Heart left ventricle (tissue), 16 donors: ENCODE results near the gene AMIGO2. TPM values are rescaled to one million over a fixed set of nuclear protein-coding genes. Genes with fewer than 3 reads are reported as not detected.

Source experiments
- ATAC-seq, 4 donors: fragments of 200-7000 bp; cut with Tn5 transposase; one replicate each; pipeline ENCODE4 v1.9.1; 2020 to 2022; ENCODE audit warnings: moderate library complexity in 4 of 4, mild to moderate bottlenecking in 3 of 4, moderate number of reproducible peaks in 1 of 4
- DNase-seq, 5 donors: peaks; one replicate each; pipeline ENCODE4 v3.0.0-alpha.2; 2020
- H3K27ac ChIP-seq, 12 donors: fragments of 200-600 bp; sonication (generic) in 4 of 12; one replicate each; pipeline versions ENCODE4 v1.5.0 to v1.8.0; 2016 to 2022; ENCODE audit warnings: mild to moderate bottlenecking in 2 of 12
- H3K27me3 ChIP-seq, 9 donors: fragments of 200-600 bp; sonication (generic) in 2 of 9; one replicate each; pipeline versions ENCODE4 v1.5.1 to v1.8.0; 2016 to 2022; ENCODE audit warnings: mild to moderate bottlenecking in 3 of 9
- H3K36me3 ChIP-seq, 9 donors: fragments of 200-600 bp; sonication (generic) in 2 of 9; one replicate each; pipeline versions ENCODE4 v1.5.0 to v1.8.0; 2018 to 2022; ENCODE audit warnings: mild to moderate bottlenecking in 2 of 9
- H3K4me1 ChIP-seq, 12 donors: fragments of 200-600 bp; sonication (generic) in 4 of 12; one replicate each; pipeline versions ENCODE4 v1.5.0 to v1.8.0; 2016 to 2022; ENCODE audit warnings: mild to moderate bottlenecking in 3 of 12
- H3K4me3 ChIP-seq, 12 donors: fragments of 200-600 bp; sonication (generic) in 4 of 12; one replicate each; pipeline versions ENCODE4 v1.5.0 to v1.8.0; 2017 to 2022; ENCODE audit warnings: mild to moderate bottlenecking in 9 of 12, moderate library complexity in 4 of 12
- H3K9me3 ChIP-seq, 12 donors: fragments of 200-600 bp; sonication (generic) in 4 of 12; one replicate each; pipeline versions ENCODE4 v1.5.0 to v1.8.0; 2016 to 2022; ENCODE audit warnings: mild to moderate bottlenecking in 1 of 12
- POLR2A ChIP-seq, 2 donors: fragments of 450-650 bp; IDR thresholded peaks; one replicate each; pipeline ENCODE4 v1.6.1; 2017; ENCODE audit warnings: antibody characterized with exemption in 2 of 2, mild to moderate bottlenecking in 2 of 2, moderate library complexity in 2 of 2
- WGBS, 4 donors: extraction: QIAGEN DNeasy Blood & Tissue Kit in 2 of 4; methylation state at CpG; one replicate each; pipeline versions ENCODE4 v1.1.5 to v1.1.7; 2013 to 2018; 5-methylcytosine and 5-hydroxymethylcytosine counted together
- intact Hi-C, 10 donors: fragments of 100-400 bp; cut with DNase I; formaldehyde crosslinking; loops; one replicate each; pipeline versions ENCODE4 v1.11.1 to v1.14.2; 2022
- polyA plus RNA-seq, 2 donors: library from polyadenylated mRNA; stranded (reverse); fragments of 200-250 nt; gene quantifications; one replicate each; pipeline ENCODE4 v1.2.3, GENCODE V29; 2013
- total RNA-seq, 9 donors: library from RNA; depleted of rRNA in 2 of 9; stranded (reverse); fragments of >200 nt in 2 of 9; fragmentation: NEBNext Ultra II Directional in 3 of 9; extraction: Animal tissue kit (Norgen Biotek cat#: 25700) in 3 of 9; gene quantifications; one replicate each; pipeline versions ENCODE4 v1.1.0 to v1.2.4, GENCODE V29; 2016 to 2023
- TF ChIP-seq, protein P1 (sequence below), 12 donors: fragments of 200-600 bp; sonication (generic) in 4 of 12; IDR thresholded peaks; one replicate each; pipeline versions ENCODE4 v1.5.0 to v1.8.0; 2018 to 2022; ENCODE audit warnings: antibody characterized with exemption in 12 of 12, mild to moderate bottlenecking in 5 of 12
- donor health status: ischemic (EF 13 %, LVEDD 7.1; RV severe dilation, severe dysfunction).
- donor health status: healthy with polysubstance abuse.
- donor health status: DM: no; HTN: yes; CAD: no.
- donor health status: DM: no; HTN: no; CAD: no.
- donor health status: ischemic (EF 25% LVEDD 6.9; RV normal size, moderate dysfunction).
- donor health status: ischemic (EF 25% LVEDD 5.7; RV mildly dilated, moderate dysfunction).
- donor health status: healthy.
- donor health status: DM: yes; HTN: yes; CAD: no.
- donor health status: ischemic (EF 35%, LVEDD 5.7; RV mildly dilated, moderate dysfunction).
- donor health status: nonischemic (EF 11% LVEDD 7.7; RV severe dilation, severe dysfunction).
- donor health status: DM: yes; HTN: yes; CAD: no.
- donor health status: PGD.
- donor health status: ischemic (EF 29% LVEDD 5.4; RV normal size, mild dysfunction).
- donor health status: nonischemic (EF 23%, LVEDD 6.1; RV moderate dilation, normal function).

The AMIGO2 gene
- total and polyA plus RNA-seq, 11 donors, result 0.77 to 3.0 (median 1.5) TPM

DNA sequence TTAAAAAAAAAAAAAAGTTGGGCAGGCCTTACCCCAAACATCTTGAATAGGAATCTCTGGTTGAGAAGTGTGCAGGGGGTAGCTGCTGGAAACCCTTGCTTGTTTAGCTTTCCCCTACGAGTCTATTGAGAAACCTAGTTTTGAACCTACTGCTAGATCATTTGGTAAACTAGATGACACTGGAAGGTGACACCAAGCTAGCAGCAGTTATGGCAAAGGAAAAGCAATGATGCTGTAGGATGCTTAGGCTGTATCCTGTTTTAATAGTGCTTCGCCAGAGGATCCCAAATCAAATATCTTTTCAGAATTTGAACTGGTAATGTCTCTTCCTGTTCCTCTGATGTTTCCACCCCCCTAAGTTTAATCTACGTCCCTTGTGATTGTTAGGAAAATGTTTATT lies 5.8 kb downstream of the AMIGO2 start:
- H3K27ac ChIP-seq, result peak overlapping the region in 1 of 12 donors; percentile 95
- intact Hi-C loops, result loop anchor here in 3 of 10 donors (10.0 kb wide), 3 partner anchors 151 to 321 kb away; no protein-coding TSS in a partner anchor
- 76 to 87% (median 77%) methylated on average over 3 of the region's 3 CpGs for WGBS, 4 donors
- no peaks in the 10 kb centered on the region for H3K36me3 ChIP-seq
- H3K4me3 ChIP-seq, result no peak overlapping the region
- H3K27me3 ChIP-seq, result peaks cover 0 to 31% (median 0%) of the 10 kb centered on the region in 9 donors
- no peak for DNase-seq
- H3K4me1 ChIP-seq, result peaks cover 0 to 17% (median 5%) of the 10 kb centered on the region in 12 donors
- TF ChIP-seq, protein P1, sequence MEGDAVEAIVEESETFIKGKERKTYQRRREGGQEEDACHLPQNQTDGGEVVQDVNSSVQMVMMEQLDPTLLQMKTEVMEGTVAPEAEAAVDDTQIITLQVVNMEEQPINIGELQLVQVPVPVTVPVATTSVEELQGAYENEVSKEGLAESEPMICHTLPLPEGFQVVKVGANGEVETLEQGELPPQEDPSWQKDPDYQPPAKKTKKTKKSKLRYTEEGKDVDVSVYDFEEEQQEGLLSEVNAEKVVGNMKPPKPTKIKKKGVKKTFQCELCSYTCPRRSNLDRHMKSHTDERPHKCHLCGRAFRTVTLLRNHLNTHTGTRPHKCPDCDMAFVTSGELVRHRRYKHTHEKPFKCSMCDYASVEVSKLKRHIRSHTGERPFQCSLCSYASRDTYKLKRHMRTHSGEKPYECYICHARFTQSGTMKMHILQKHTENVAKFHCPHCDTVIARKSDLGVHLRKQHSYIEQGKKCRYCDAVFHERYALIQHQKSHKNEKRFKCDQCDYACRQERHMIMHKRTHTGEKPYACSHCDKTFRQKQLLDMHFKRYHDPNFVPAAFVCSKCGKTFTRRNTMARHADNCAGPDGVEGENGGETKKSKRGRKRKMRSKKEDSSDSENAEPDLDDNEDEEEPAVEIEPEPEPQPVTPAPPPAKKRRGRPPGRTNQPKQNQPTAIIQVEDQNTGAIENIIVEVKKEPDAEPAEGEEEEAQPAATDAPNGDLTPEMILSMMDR (IDR thresholded peaks at IDR 0.05), result no peak
- no peak for TF ChIP-seq POLR2A (IDR thresholded peaks at IDR 0.05)
- no peak for ATAC-seq
- no peaks in the 10 kb centered on the region for H3K9me3 ChIP-seq

- intact Hi-C loops, result loop anchor here in 3 of 10 donors (10.0 kb wide), 3 partner anchors 153 to 323 kb away; no protein-coding TSS in a partner anchor
- 41 to 59% (median 57%) methylated on average over 5 of the region's 5 CpGs for WGBS, 4 donors
- TF ChIP-seq, protein P1 (IDR thresholded peaks at IDR 0.05), result peak in 9 of 12 donors; percentile 17 to 46 (median 34)
- TF ChIP-seq POLR2A (IDR thresholded peaks at IDR 0.05), result no peak
- no peak for DNase-seq
- no peaks in the 10 kb centered on the region for H3K36me3 ChIP-seq
- ATAC-seq, result no peak
- H3K9me3 ChIP-seq, result no peaks in the 10 kb centered on the region
- H3K27ac ChIP-seq, result no peak overlapping the region
- peaks cover 0 to 12% (median 0%) of the 10 kb centered on the region in 12 donors for H3K4me1 ChIP-seq
- peaks cover 0 to 16% (median 0%) of the 10 kb centered on the region in 9 donors for H3K27me3 ChIP-seq
- no peak overlapping the region for H3K4me3 ChIP-seq
These were observed 8.4 kb downstream of the AMIGO2 start for GRCh38 chr12:47071241-47071852.

GRCh38 chr12:47070310-47070709 lies 9.4 kb downstream of the AMIGO2 start:
- no peak for DNase-seq
- Histone ChIP-seq H3K9me3 (no peaks in the 10 kb centered on the region), H3K27ac (no peak overlapping the region), H3K36me3 (no peaks in the 10 kb centered on the region), H3K4me1 (peaks cover 0 to 15% (median 0%) of the 10 kb centered on the region in 12 donors), H3K4me3 (no peak overlapping the region), H3K27me3 (peaks cover 0 to 12% (median 0%) of the 10 kb centered on the region in 9 donors)
- intact Hi-C loops, result loop anchor here in 3 of 10 donors (10.0 kb wide), 3 partner anchors 154 to 324 kb away; no protein-coding TSS in a partner anchor
- ATAC-seq, result no peak
- TF ChIP-seq POLR2A (IDR thresholded peaks at IDR 0.05), result no peak
- TF ChIP-seq, protein P1 (IDR thresholded peaks at IDR 0.05), result no peak
- WGBS, 4 donors, result 91 to 97% (median 95%) methylated on average over 1 of the region's 1 CpG

- ATAC-seq (no peak), DNase-seq (no peak)
- Histone ChIP-seq H3K27ac (peak overlapping the region in 1 of 12 donors; percentile 40), H3K4me3 (no peak overlapping the region), H3K9me3 (no peaks in the 10 kb centered on the region), H3K4me1 (peaks cover 0 to 15% (median 0%) of the 10 kb centered on the region in 12 donors), H3K36me3 (no peaks in the 10 kb centered on the region), H3K27me3 (peaks cover 0 to 1% (median 0%) of the 10 kb centered on the region in 9 donors)
- no peak for TF ChIP-seq POLR2A (IDR thresholded peaks at IDR 0.05)
- TF ChIP-seq, protein P1 (IDR thresholded peaks at IDR 0.05), result no peak
- intact Hi-C loops, result loop anchor here in 1 of 10 donors (10.0 kb wide), 1 partner anchor 326 kb away; no protein-coding TSS in a partner anchor
- 67 to 78% (median 73%) methylated on average over 6 of the region's 6 CpGs for WGBS, 4 donors
These were observed 11.2 kb downstream of the AMIGO2 start for GRCh38 chr12:47068539-47068938.
